Prostate gland (tissue), 2 donors: ENCODE data around the gene MUC6. TPM values are rescaled to one million over a fixed set of nuclear protein-coding genes. Genes with fewer than 3 reads are reported as not detected.

Experiments used
- DNase-seq: peaks from one replicate; pipeline ENCODE4 v3.0.0-alpha.2; 2019; ENCODE audit warnings: low spot score
- H3K27ac ChIP-seq, 2 donors: fragments of 200-600 bp; sonication (generic); 2 replicates each; pipeline ENCODE4 v1.5.1; 2017 to 2019
- H3K27me3 ChIP-seq: fragments of 200-600 bp; sonication (generic); replicated peaks from 2 replicates; pipeline ENCODE4 v1.5.1; 2019; ENCODE audit not compliant: insufficient read depth
- H3K36me3 ChIP-seq, 2 donors: fragments of 200-600 bp; sonication (generic); 1 replicate in 1 of 2; 2 replicates in 1 of 2; pipeline versions ENCODE4 v1.5.1 to v1.8.1; 2017 to 2019
- H3K4me1 ChIP-seq: fragments of 200-600 bp; sonication (generic); replicated peaks from 2 replicates; pipeline ENCODE4 v1.5.1; 2019
- H3K4me3 ChIP-seq, 2 donors: fragments of 200-600 bp; sonication (generic); 2 replicates each; pipeline ENCODE4 v1.5.1; 2017 to 2019
- H3K9me3 ChIP-seq: fragments of 200-600 bp; sonication (generic); 2 replicates; pipeline ENCODE4 v1.5.1; 2017
- POLR2A ChIP-seq: fragments of 450-650 bp; IDR thresholded peaks from one replicate; pipeline ENCODE4 v1.6.1; 2016; ENCODE audit warnings: antibody characterized with exemption, mild to moderate bottlenecking
- POLR2AphosphoS5 ChIP-seq: sonication (generic); formaldehyde crosslinking; IDR thresholded peaks from one replicate; pipeline ENCODE4 v1.6.1; 2017; ENCODE audit warnings: antibody characterized with exemption
- WGBS: methylation state at CpG from one replicate; pipeline ENCODE4 v1.1.5; 2018; 5-methylcytosine and 5-hydroxymethylcytosine counted together
- intact Hi-C: fragments of 100-400 bp; cut with DNase I; formaldehyde crosslinking; loops from one replicate; pipeline ENCODE4 v1.14.2; 2022
- total RNA-seq, 2 donors: library from RNA; depleted of rRNA; stranded (reverse); fragments of >200 nt; gene quantifications; one replicate each; pipeline ENCODE4 v1.1.0, GENCODE V29; 2016
- TF ChIP-seq, protein P1 (sequence below), 4 experiments: fragments of 200-600 bp in 2 of 4; fragments of 450-650 bp in 2 of 4; sonication (generic) in 2 of 4; IDR thresholded peaks; 1 replicate in 3 of 4; 2 replicates in 1 of 4; pipeline ENCODE4 v1.5.1; 2016 to 2019; ENCODE audit warnings: antibody characterized with exemption in 4 of 4, mild to moderate bottlenecking in 2 of 4, moderate library complexity in 2 of 4

MUC6 gene
- total RNA-seq, 2 donors from 2014 or later: 0.74 to 2.3 TPM

DNA sequence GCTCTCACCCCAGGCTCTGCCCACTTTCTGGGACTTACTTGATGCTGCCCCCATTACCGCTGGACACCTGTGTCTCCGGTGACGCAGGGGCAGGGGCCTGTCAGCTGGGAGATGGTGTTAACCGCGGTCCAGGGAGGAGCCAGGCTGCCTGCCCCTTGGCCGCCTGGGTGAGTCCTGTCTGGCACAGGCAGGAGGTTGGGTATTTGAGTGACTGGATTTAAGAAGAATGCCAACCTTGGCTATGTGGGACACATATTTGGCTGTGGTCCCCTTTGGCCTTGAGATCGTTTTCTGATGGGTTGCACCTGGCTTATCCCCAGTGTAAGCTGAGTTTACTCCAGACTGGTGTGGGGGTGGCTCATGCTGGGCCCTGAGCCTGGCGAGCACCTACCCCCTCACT is 2.5 kb downstream of the MUC6 start:
- no peaks in the 10 kb centered on the region for H3K36me3 ChIP-seq
- intact Hi-C loops: no loop called here
- TF ChIP-seq, protein P1, sequence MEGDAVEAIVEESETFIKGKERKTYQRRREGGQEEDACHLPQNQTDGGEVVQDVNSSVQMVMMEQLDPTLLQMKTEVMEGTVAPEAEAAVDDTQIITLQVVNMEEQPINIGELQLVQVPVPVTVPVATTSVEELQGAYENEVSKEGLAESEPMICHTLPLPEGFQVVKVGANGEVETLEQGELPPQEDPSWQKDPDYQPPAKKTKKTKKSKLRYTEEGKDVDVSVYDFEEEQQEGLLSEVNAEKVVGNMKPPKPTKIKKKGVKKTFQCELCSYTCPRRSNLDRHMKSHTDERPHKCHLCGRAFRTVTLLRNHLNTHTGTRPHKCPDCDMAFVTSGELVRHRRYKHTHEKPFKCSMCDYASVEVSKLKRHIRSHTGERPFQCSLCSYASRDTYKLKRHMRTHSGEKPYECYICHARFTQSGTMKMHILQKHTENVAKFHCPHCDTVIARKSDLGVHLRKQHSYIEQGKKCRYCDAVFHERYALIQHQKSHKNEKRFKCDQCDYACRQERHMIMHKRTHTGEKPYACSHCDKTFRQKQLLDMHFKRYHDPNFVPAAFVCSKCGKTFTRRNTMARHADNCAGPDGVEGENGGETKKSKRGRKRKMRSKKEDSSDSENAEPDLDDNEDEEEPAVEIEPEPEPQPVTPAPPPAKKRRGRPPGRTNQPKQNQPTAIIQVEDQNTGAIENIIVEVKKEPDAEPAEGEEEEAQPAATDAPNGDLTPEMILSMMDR (IDR thresholded peaks at IDR 0.05): no peak
- TF ChIP-seq POLR2AphosphoS5: no peak
- no peak overlapping the region for H3K27ac ChIP-seq
- no peaks in the 10 kb centered on the region for H3K27me3 ChIP-seq
- H3K4me3 ChIP-seq: no peak overlapping the region
- H3K4me1 ChIP-seq: no peaks in the 10 kb centered on the region
- WGBS: 74% methylated on average over 8 of the region's 8 CpGs
- H3K9me3 ChIP-seq: no peaks in the 10 kb centered on the region
- no peak for DNase-seq

DNA sequence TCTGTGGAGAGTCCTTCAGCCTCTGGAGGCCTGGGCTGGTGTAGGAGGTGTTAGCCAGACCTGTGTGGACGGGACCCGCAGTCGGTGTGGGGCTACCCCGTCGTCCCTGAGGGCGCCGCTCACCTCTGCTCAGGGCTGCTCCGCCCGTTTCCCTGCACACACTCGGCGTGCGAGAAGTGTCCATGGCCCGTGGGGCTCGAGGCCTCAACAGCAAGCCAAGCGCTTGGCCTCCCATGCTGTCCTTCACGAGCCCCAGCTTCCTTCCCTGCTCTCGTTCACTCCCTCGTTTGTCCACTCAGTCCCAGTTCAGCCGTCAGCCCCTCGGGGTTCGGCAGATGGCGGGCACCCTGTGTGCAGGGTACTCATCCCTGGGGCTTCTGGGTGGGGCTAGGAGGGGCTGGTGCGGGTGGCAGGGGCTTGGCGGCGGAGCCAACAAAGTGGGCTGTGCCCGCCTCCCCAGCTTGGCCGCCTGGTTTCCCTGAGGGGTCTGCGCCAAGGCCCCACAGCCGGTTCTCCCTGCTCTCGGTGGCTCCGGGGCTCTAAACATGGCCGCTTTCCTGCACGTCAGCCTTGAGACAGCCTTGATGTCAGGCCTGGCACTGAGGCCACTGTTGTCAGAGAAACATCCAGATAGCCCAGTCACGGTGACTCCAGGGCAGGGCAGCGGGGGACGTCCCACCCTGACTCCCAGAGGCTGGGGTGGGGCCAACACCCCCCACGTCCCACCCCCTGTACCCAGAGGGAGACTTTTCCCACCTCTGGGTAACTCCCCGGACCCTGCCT is 3.3 kb downstream of the MUC6 start:
- H3K27ac ChIP-seq: no peak overlapping the region

DNA sequence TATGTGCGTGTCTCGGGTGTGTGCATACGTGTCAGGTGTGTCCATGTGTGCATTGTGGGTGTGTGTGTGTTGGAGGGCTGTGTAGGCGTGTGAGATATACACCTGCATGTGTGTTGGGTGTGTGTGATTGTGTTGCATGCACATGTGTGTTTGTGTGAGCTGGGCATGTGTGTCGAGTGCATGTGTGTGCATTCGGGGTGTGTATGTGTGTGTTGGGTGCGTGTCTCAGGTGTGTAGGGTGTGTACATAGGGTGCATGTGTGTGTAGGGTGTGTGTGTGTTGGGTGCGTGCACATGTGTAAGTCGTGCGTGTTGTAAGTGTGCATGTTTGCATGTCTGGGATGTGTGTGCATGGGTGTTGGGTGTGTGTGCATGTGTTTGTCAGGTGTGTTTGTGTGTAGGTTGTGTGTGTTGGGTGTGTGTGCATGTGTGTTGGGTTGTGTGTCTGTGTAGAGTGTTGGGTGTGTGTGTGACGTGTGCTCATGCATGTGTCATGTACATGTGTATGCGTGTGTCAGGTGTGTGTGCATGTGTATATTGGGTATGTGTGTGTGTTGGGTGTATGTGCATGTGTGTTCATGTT is 4.1 kb downstream of the MUC6 start:
- intact Hi-C loops: no loop called here
- H3K4me1 ChIP-seq: no peaks in the 10 kb centered on the region
- no peak overlapping the region for H3K4me3 ChIP-seq
- no peaks in the 10 kb centered on the region for H3K36me3 ChIP-seq
- H3K27me3 ChIP-seq: no peaks in the 10 kb centered on the region
- no peaks in the 10 kb centered on the region for H3K9me3 ChIP-seq
- no peak for DNase-seq
- H3K27ac ChIP-seq: no peak overlapping the region
- TF ChIP-seq POLR2A (no peak), POLR2AphosphoS5 (no peak)
- TF ChIP-seq, protein P1 (IDR thresholded peaks at IDR 0.05): no peak
- WGBS: 94% methylated on average over 12 of the region's 12 CpGs

More for the DNA sequence above, 3.3 kb downstream of the MUC6 start:
- TF ChIP-seq, protein P1 (IDR thresholded peaks at IDR 0.05): no peak
- TF ChIP-seq POLR2A (no peak), POLR2AphosphoS5 (no peak)
- H3K36me3 ChIP-seq: no peaks in the 10 kb centered on the region
- WGBS: 76% methylated on average over 38 of the region's 38 CpGs
- no peak for DNase-seq
- H3K4me3 ChIP-seq: no peak overlapping the region
- no peaks in the 10 kb centered on the region for H3K4me1 ChIP-seq
- no peaks in the 10 kb centered on the region for H3K27me3 ChIP-seq
- intact Hi-C loops: no loop called here
- H3K9me3 ChIP-seq: no peaks in the 10 kb centered on the region

DNA sequence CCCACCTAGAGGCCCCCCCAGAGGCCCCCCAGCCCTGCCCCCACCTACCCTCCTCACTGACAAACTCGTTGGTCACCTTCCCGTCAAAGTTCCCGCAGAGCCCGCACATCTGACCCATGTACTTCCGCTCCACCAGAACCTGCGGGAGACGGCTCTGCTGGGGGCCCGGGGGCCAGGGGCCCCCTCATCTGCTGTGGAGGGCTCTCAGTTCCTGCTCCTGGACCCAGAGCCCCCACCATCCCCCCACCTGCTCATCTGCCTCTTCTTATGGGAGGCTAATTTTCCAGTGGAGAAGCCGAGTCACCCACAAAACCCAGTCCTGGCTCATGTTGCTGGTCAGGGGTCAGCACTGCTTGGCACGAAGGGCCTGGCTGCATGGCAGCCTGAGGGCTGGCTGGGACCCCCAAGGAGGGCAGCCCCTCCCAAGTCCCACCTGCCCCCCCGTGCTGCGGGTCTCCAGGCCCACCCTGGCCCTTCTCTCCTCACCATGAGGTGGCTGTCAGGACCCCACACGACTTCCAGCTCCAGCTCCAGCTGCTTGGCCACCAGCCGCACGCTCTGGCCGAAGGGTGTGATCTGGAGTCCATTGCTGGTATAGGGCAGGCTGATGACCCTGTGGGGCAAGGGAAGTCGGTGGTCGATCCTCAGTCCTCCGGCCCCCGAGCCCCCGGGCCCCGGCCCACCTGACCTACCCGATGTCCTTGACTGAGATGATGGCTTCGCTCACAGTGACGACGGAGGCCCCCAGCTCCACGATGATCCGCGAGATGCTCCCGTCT is 5.2 kb downstream of the MUC6 start:
- Histone ChIP-seq H3K4me1 (no peaks in the 10 kb centered on the region), H3K4me3 (no peak overlapping the region), H3K27ac (no peak overlapping the region), H3K36me3 (no peaks in the 10 kb centered on the region), H3K9me3 (no peaks in the 10 kb centered on the region), H3K27me3 (no peaks in the 10 kb centered on the region)
- intact Hi-C loops: no loop called here
- 85% methylated on average over 24 of the region's 30 CpGs for WGBS
- no peak for TF ChIP-seq POLR2AphosphoS5
- TF ChIP-seq, protein P1 (IDR thresholded peaks at IDR 0.05): no peak
- no peak for TF ChIP-seq POLR2A
- DNase-seq: no peak
